Left lobe of liver (tissue), 2 donors: ENCODE data around the gene PARS2. TPM values are rescaled to one million over a fixed set of nuclear protein-coding genes. Genes with fewer than 3 reads are reported as not detected.

Source experiments
- ATAC-seq: fragments of 200-7000 bp; cut with Tn5 transposase; one replicate; pipeline ENCODE4 v1.9.1; 2020; ENCODE audit warnings: mild to moderate bottlenecking, moderate library complexity
- DNase-seq: peaks from one replicate; pipeline ENCODE4 v3.0.0-alpha.2; 2020; ENCODE audit warnings: low spot score
- total RNA-seq: library from RNA; stranded (reverse); gene quantifications from one replicate; pipeline ENCODE4 v1.2.1, GENCODE V29; 2021
- donor health status: DM: no; HTN: no; CAD: no; lungs with moderate emphysema.
- donor health status: DM: no; HTN: yes; CAD: no.

The PARS2 gene
- total RNA-seq, 1 donor from 2014 or later = 4.3 TPM

GRCh38 chr1:54800041-54800898, 35.9 kb upstream of the PARS2 start:
- DNase-seq (no peak), ATAC-seq (peak; percentile 37)

GRCh38 chr1:54798769-54799641, 34.7 kb upstream of the PARS2 start:
- DNase-seq = peak; percentile 68
- ATAC-seq = peak; percentile 50

GRCh38 chr1:54798206-54798605, 33.9 kb upstream of the PARS2 start:
- DNase-seq (no peak), ATAC-seq (no peak)

GRCh38 chr1:54796902-54797301, 32.6 kb upstream of the PARS2 start:
- no peak for DNase-seq
- ATAC-seq = no peak

- no peak for ATAC-seq
- DNase-seq = no peak
These were observed 31.6 kb upstream of the PARS2 start for GRCh38 chr1:54795841-54796468.

GRCh38 chr1:54795356-54795665, 31.0 kb upstream of the PARS2 start:
- DNase-seq (no peak), ATAC-seq (no peak)

- ATAC-seq = peak; percentile 78
- no peak for DNase-seq
These were observed 30.4 kb upstream of the PARS2 start for GRCh38 chr1:54794451-54795355.

GRCh38 chr1:54792686-54793282, 28.5 kb upstream of the PARS2 start:
- ATAC-seq (no peak), DNase-seq (no peak)

- DNase-seq (no peak), ATAC-seq (peak; percentile 32)
These were observed 27.7 kb upstream of the PARS2 start for GRCh38 chr1:54791880-54792522.

- no peak for ATAC-seq
- DNase-seq = no peak
These were observed 24.1 kb upstream of the PARS2 start for GRCh38 chr1:54788459-54788858.

GRCh38 chr1:54787604-54788003, 23.3 kb upstream of the PARS2 start:
- ATAC-seq (no peak), DNase-seq (no peak)

GRCh38 chr1:54786778-54787177, 22.5 kb upstream of the PARS2 start:
- DNase-seq (no peak), ATAC-seq (no peak)

- no peak for ATAC-seq
- no peak for DNase-seq
These were observed 19.7 kb upstream of the PARS2 start for GRCh38 chr1:54784066-54784465.

- ATAC-seq = no peak
- DNase-seq = no peak
These were observed 18.3 kb upstream of the PARS2 start for GRCh38 chr1:54782588-54782987.

- DNase-seq = no peak
- ATAC-seq = no peak
These were observed 17.8 kb upstream of the PARS2 start for GRCh38 chr1:54782156-54782555.

- DNase-seq = peak; percentile 65
- peak; percentile 74 for ATAC-seq
These were observed 16.9 kb upstream of the PARS2 start for GRCh38 chr1:54781023-54781723.

- no peak for ATAC-seq
- no peak for DNase-seq
These were observed 13.1 kb upstream of the PARS2 start for GRCh38 chr1:54777431-54777830.

- no peak for ATAC-seq
- DNase-seq = no peak
These were observed 12.7 kb upstream of the PARS2 start for GRCh38 chr1:54777011-54777410.
